Ovary (tissue), 3 donors: ENCODE results near the gene CXCR5.

ENCODE experiments used
- EP300 ChIP-seq: sonication (generic); formaldehyde crosslinking; IDR thresholded peaks from one replicate; pipeline ENCODE4 v1.6.1; 2017; ENCODE audit warnings: antibody characterized with exemption
- POLR2A ChIP-seq: fragments of 450-650 bp; IDR thresholded peaks from one replicate; pipeline ENCODE4 v1.6.1; 2017; ENCODE audit warnings: antibody characterized with exemption, mild to moderate bottlenecking, moderate library complexity
- TF ChIP-seq, protein P1 (sequence below), 3 donors: fragments of 450-650 bp in 2 of 3; fragments of 200-600 bp in 1 of 3; IDR thresholded peaks; one replicate each; pipeline versions ENCODE4 v1.5.1 to v1.8.0; 2016 to 2022; ENCODE audit warnings: antibody characterized with exemption in 3 of 3, mild to moderate bottlenecking in 1 of 3
- donor health status: DM: no; HTN: no; CAD: no.

DNA sequence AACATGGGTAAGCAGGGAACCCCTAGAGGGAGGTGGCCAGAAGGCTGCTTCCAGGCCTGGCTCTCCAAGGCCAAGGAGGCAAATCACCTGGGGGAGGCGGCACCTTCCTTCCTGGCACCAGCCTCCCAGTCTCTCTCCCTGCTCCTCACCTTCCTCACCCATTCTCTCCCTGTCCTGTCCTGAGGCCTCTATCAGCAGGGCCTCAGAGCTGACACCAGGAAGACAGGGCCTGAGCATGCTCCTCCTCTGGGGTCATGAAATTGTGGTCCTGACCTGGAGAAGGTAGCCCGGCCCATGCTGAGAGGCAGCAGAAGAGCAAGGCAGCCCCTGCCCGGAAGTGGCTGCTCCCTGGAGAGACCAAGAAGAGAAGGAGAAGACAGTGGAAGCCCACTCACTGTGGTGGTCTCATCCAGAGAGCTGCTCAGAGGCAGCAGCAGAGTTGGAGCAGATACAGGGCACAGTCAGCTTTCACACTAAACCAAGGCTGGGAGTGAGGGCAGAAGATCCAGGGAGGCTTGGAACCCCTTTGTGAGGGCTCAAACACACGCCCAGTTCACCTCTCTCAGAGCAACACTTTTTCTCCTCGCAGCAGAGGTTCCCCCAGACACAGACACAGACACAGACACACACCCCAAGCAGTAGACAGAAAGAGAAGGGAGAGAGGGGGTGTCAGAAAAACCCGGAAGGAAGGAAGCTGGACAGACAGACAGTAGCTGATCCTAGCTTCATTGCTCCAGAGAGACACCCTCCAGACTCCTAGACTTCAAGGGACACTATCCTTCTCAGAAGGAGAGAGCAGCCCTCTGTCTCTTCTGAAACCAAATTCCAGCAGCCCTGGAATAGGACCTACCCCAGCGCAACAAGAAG, 40.3 kb downstream of the CXCR5 start:
- TF ChIP-seq, protein P1, sequence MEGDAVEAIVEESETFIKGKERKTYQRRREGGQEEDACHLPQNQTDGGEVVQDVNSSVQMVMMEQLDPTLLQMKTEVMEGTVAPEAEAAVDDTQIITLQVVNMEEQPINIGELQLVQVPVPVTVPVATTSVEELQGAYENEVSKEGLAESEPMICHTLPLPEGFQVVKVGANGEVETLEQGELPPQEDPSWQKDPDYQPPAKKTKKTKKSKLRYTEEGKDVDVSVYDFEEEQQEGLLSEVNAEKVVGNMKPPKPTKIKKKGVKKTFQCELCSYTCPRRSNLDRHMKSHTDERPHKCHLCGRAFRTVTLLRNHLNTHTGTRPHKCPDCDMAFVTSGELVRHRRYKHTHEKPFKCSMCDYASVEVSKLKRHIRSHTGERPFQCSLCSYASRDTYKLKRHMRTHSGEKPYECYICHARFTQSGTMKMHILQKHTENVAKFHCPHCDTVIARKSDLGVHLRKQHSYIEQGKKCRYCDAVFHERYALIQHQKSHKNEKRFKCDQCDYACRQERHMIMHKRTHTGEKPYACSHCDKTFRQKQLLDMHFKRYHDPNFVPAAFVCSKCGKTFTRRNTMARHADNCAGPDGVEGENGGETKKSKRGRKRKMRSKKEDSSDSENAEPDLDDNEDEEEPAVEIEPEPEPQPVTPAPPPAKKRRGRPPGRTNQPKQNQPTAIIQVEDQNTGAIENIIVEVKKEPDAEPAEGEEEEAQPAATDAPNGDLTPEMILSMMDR (IDR thresholded peaks at IDR 0.05): no peak
- no peak for TF ChIP-seq POLR2A
- no peak for TF ChIP-seq EP300
